HepG2 (cell line): Measurements from ENCODE around the gene SDF2. TPM values are rescaled to one million over a fixed set of nuclear protein-coding genes. Genes with fewer than 3 reads are reported as not detected.

Experiments used
- ATAC-seq: fragments of 200-7000 bp; cut with Tn5 transposase; 3 replicates; pipeline ENCODE4 v1.9.1; 2020; ENCODE audit warnings: mild to moderate bottlenecking, moderate library complexity
- BruUV-seq: library from RNA; stranded (reverse); fragments of 400-500 nt; replicated peaks from 2 replicates; lab custom pipeline; 2021; lab: Mats Ljungman, UMichigan
- CTCF ChIA-PET: fragments of 300-600 bp; formaldehyde crosslinking; extraction: SDS; loops from one replicate; lab custom pipeline; 2021; ENCODE audit warnings: low total read pairs, inconsistent platforms, low intra/inter-chr PET ratio; lab: Yijun Ruan, JAX
- POLR2A ChIA-PET: fragments of 350-600 bp; sonication (Branson Sonifier 250); formaldehyde crosslinking; loops from one replicate; lab custom pipeline; 2020; ENCODE audit warnings: antibody characterized with exemption, inconsistent platforms; lab: Yijun Ruan, JAX
- DNase-seq: peaks from one replicate; pipeline ENCODE4 v3.0.0-alpha.2; 2015; ENCODE audit warnings: low spot score
- FAIRE-seq: peaks from 3 replicates; lab custom pipeline; 2011; peaks lifted over from hg19 to GRCh38; lab: Jason Lieb, UNC
- H2AFZ ChIP-seq: one replicate; pipeline ENCODE4 v1.6.1; 2011; ENCODE audit warnings: low read length, inconsistent platforms
- H3K27ac ChIP-seq: fragments of 300-600 bp; 3 replicates; pipeline ENCODE4 v1.8.0; 2011; ENCODE audit warnings: mixed run types, mild to moderate bottlenecking, mixed read lengths, low read length, inconsistent platforms; ENCODE audit not compliant: insufficient read depth; ENCODE audit errors: extremely low read length
- H3K27me3 ChIP-seq, 2 experiments: fragments of 200-600 bp in 1 of 2; 2 replicates in 1 of 2; 3 replicates in 1 of 2; pipeline versions ENCODE4 v1.6.0 to v1.8.0; 2011; ENCODE audit warnings: low read length in 2 of 2, mild to moderate bottlenecking in 2 of 2, moderate library complexity in 2 of 2, inconsistent platforms in 1 of 2; ENCODE audit not compliant: insufficient read depth in 2 of 2, control insufficient read depth in 1 of 2
- H3K36me3 ChIP-seq, 2 experiments: fragments of 200-600 bp in 1 of 2; replicated peaks in 1 of 2; 2 replicates in 1 of 2; 3 replicates in 1 of 2; pipeline versions ENCODE4 v1.5.1 to v1.8.0; 2011; ENCODE audit warnings: low read length in 2 of 2, inconsistent platforms in 1 of 2; ENCODE audit not compliant: insufficient read depth in 2 of 2, control insufficient read depth in 1 of 2
- H3K4me1 ChIP-seq: 2 replicates; pipeline ENCODE4 v1.5.1; 2012; ENCODE audit warnings: low read length, inconsistent platforms; ENCODE audit not compliant: insufficient read depth
- H3K4me2 ChIP-seq: 2 replicates; pipeline ENCODE4 v1.6.0; 2011; ENCODE audit warnings: low read depth, low read length, inconsistent platforms
- H3K4me3 ChIP-seq, 3 experiments: fragments of 200-600 bp in 1 of 3; sonication (generic), shearing (Covaris generic) in 1 of 3; replicated peaks in 1 of 3; 2 replicates each; pipeline ENCODE4 v1.5.1; 2011 to 2016; ENCODE audit warnings: low read length in 3 of 3, inconsistent platforms in 2 of 3, low read depth in 2 of 3, mild to moderate bottlenecking in 2 of 3, control low read depth in 1 of 3, mixed read lengths in 1 of 3; ENCODE audit not compliant: insufficient read depth in 1 of 3
- H3K79me2 ChIP-seq: one replicate; pipeline ENCODE4 v1.6.1; 2011; ENCODE audit warnings: low read length, inconsistent platforms; ENCODE audit not compliant: insufficient read depth
- H3K9ac ChIP-seq: 2 replicates; pipeline ENCODE4 v1.6.0; 2011; ENCODE audit warnings: mild to moderate bottlenecking, low read depth, low read length, inconsistent platforms; ENCODE audit not compliant: insufficient read depth
- H3K9me3 ChIP-seq: 2 replicates; pipeline ENCODE4 v1.5.1; 2012; ENCODE audit warnings: mild to moderate bottlenecking, low read length
- H4K20me1 ChIP-seq: 2 replicates; pipeline ENCODE4 v1.6.0; 2011; ENCODE audit warnings: inconsistent platforms, mild to moderate bottlenecking, low read length, moderate library complexity; ENCODE audit not compliant: insufficient read depth
- CTCF ChIP-seq: sonication (generic); formaldehyde crosslinking; IDR thresholded peaks from 2 replicates; pipeline ENCODE4 v1.5.0; 2020; ENCODE audit warnings: mild to moderate bottlenecking, missing genetic modification reagents, moderate library complexity
- DNMT1 ChIP-seq: sonication (generic); formaldehyde crosslinking; IDR thresholded peaks from 2 replicates; pipeline ENCODE4 v1.5.1; 2020; ENCODE audit warnings: mild to moderate bottlenecking, missing genetic modification reagents
- EED ChIP-seq: sonication (generic); formaldehyde crosslinking; IDR thresholded peaks from 2 replicates; pipeline ENCODE4 v1.5.0; 2020; ENCODE audit warnings: mild to moderate bottlenecking, missing genetic modification reagents
- HNF4G ChIP-seq, 2 experiments: sonication (generic) in 1 of 2; formaldehyde crosslinking in 1 of 2; IDR thresholded peaks; 2 replicates each; pipeline versions ENCODE4 v1.4.0 to v1.6.1; 2011 to 2020; ENCODE audit warnings: borderline replicate concordance in 2 of 2, low read depth in 2 of 2, mild to moderate bottlenecking in 2 of 2, low read length in 1 of 2, missing genetic modification reagents in 1 of 2, moderate library complexity in 1 of 2
- MAF1 ChIP-seq: sonication (generic); formaldehyde crosslinking; IDR thresholded peaks from 2 replicates; pipeline ENCODE4 v1.5.0; 2020; ENCODE audit warnings: missing genetic modification reagents, borderline replicate concordance
- MTERF4 ChIP-seq: sonication (generic); formaldehyde crosslinking; IDR thresholded peaks from 2 replicates; pipeline ENCODE4 v1.8.0; 2023; ENCODE audit warnings: mild to moderate bottlenecking, missing genetic modification reagents
- PLSCR1 ChIP-seq: sonication (generic); formaldehyde crosslinking; IDR thresholded peaks from 2 replicates; pipeline ENCODE4 v1.5.0; 2020; ENCODE audit warnings: missing genetic modification reagents, mild to moderate bottlenecking, borderline replicate concordance
- RAD21 ChIP-seq: fragments of 450-650 bp; formaldehyde crosslinking; IDR thresholded peaks from 2 replicates; pipeline ENCODE4 v1.5.0; 2020; ENCODE audit warnings: mild to moderate bottlenecking
- RXRB ChIP-seq: IDR thresholded peaks from 2 replicates; pipeline ENCODE4 v1.6.1; 2016; ENCODE audit warnings: borderline replicate concordance, missing genetic modification reagents, missing compliant biosample characterization
- ZNF230 ChIP-seq: sonication (generic); formaldehyde crosslinking; IDR thresholded peaks from 2 replicates; pipeline ENCODE4 v1.4.0; 2020; ENCODE audit warnings: mild to moderate bottlenecking, missing genetic modification reagents
- ZNF30 ChIP-seq: sonication (generic); formaldehyde crosslinking; IDR thresholded peaks from 2 replicates; pipeline ENCODE4 v1.5.0; 2020; ENCODE audit warnings: mild to moderate bottlenecking, missing genetic modification reagents
- ZNF644 ChIP-seq: IDR thresholded peaks from 2 replicates; pipeline ENCODE4 v1.6.1; 2016; ENCODE audit warnings: low read depth
- ZNF672 ChIP-seq: sonication (generic); formaldehyde crosslinking; IDR thresholded peaks from 2 replicates; pipeline ENCODE4 v1.8.1; 2022; ENCODE audit warnings: missing genetic modification reagents
- ZNF724P ChIP-seq: sonication (generic); formaldehyde crosslinking; IDR thresholded peaks from 2 replicates; pipeline ENCODE4 v1.8.0; 2022; ENCODE audit warnings: missing genetic modification reagents, borderline replicate concordance
- ZNF788 ChIP-seq: sonication (generic); formaldehyde crosslinking; IDR thresholded peaks from 2 replicates; pipeline ENCODE4 v1.5.0; 2020; ENCODE audit warnings: mild to moderate bottlenecking, missing genetic modification reagents, borderline replicate concordance
- WGBS: methylation state at CpG from one replicate; pipeline ENCODE4 v1.1.6; 2017; ENCODE audit warnings: low lambda C conversion rate; 5-methylcytosine and 5-hydroxymethylcytosine counted together
- in situ Hi-C: cut with HindIII; loops from 2 replicates; pipeline ENCODE4 v1.10.0; 2017; ENCODE audit warnings: low pct_unique_long_range_greater_than_20kb; ENCODE audit not compliant: extremely low pct_ligation_motif_present
- intact Hi-C: fragments of 100-400 bp; cut with micrococcal nuclease; formaldehyde crosslinking; loops from one replicate; pipeline ENCODE4 v1.10.0; 2022; ENCODE audit not compliant: unreplicated experiment
- polyA plus RNA-seq, 8 experiments: library from polyadenylated mRNA; depleted of rRNA in 3 of 8; stranded (reverse) in 7 of 8; unstranded in 1 of 8; fragments of >200 nt; fragmentation: Illumina TruSeq in 4 of 8; extraction: Trizol in 4 of 8; gene quantifications; 2 replicates each; pipeline versions ENCODE4 v1.2.1 to v1.2.3, GENCODE V29; 2011 to 2016; ENCODE audit warnings: low read depth in 4 of 8, missing spikeins in 1 of 8, mixed read lengths in 1 of 8; ENCODE audit not compliant: insufficient read depth in 1 of 8
- total RNA-seq, 5 experiments: library from RNA; depleted of rRNA; stranded (reverse); fragments of >200 nt; fragmentation: Illumina TruSeq; extraction: Trizol; gene quantifications; 2 replicates each; pipeline ENCODE4 v1.2.3, GENCODE V29; 2016; ENCODE audit warnings: low read depth in 1 of 5

Gene SDF2
- total and polyA plus RNA-seq, 2 of the 13 experiments (the other 11 are each of a cell fraction or from before 2014, with no cell fraction given) = 58.2 to 58.4 TPM

- TF ChIP-seq HNF4G (IDR thresholded peaks at IDR 0.05; ENCODE audit: borderline replicate concordance, low read depth, low read length) = 0 out of 2 replicates have a peak, but pooled peaks have one; percentile 31
- TF ChIP-seq HNF4G (CRISPR knock-in tag; IDR thresholded peaks at IDR 0.05; ENCODE audit: borderline replicate concordance, low read depth) = no peak
- TF ChIP-seq CTCF = peak; percentile 57
- no peak for TF ChIP-seq ZNF30 (CRISPR knock-in tag)
- TF ChIP-seq DNMT1 (CRISPR knock-in tag) = no peak
- TF ChIP-seq ZNF724P = no peak
- no peak for TF ChIP-seq ZNF788
- peak; percentile 59 for TF ChIP-seq RAD21
- TF ChIP-seq MAF1 (CRISPR knock-in tag) = no peak
- TF ChIP-seq ZNF672 (CRISPR knock-in tag) = no peak
- TF ChIP-seq ZNF644 = no peak
- TF ChIP-seq, all 625 proteins: peak for 5
Observed at GRCh38 chr17:28675980-28676379, 14.3 kb upstream of the SDF2 start (continued).

DNA sequence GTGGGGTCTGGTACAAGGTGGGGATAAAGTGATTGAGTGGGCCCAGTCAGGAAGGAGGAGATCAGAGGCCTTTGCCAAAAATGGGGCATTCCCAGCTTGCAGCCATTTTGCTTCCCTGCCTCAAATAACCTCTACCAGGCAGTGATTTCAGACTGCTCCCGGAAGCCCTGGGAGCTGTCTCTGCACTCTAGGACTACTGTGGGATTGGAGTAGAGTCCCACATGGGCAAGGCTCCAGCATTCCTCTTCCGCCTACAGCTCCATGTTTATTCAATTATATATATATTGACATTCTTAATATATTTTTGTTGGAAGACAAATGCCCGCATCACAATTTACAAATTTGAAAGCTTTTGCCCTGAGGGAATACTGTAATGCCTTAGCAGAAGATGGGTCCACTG is 13.8 kb upstream of the SDF2 start:
- TF ChIP-seq PLSCR1 (no peak), EED (CRISPR knock-in tag) (no peak), ZNF230 (CRISPR knock-in tag) (no peak), MTERF4 (CRISPR knock-in tag) (no peak), RXRB (no peak)
- BruUV-seq = no TSS peak
- H3K79me2 ChIP-seq = peaks cover 2% of the 10 kb centered on the region
- DNase-seq = no peak
- no peak overlapping the region for H3K9ac ChIP-seq
- no peaks in the 10 kb centered on the region for H3K9me3 ChIP-seq
- no peak for ATAC-seq
- no peak overlapping the region for H2AFZ ChIP-seq
- in situ Hi-C loops = no loop called here
- H3K4me1 ChIP-seq = no peaks in the 10 kb centered on the region
- no peaks in the 10 kb centered on the region for H3K27me3 ChIP-seq
- no peak overlapping the region for H3K4me3 ChIP-seq
- POLR2A ChIA-PET = interaction anchor here (1.2 to 1.4 kb wide), 2 partner anchors 23 to 31 kb away, joined by 3 to 5 read pairs; partner anchors contain the start of gene BLTP2
- no peak overlapping the region for H3K27ac ChIP-seq
- CTCF ChIA-PET = interaction anchor here (1.8 kb wide), 1 partner anchor 29 kb away, joined by 20 read pairs; no protein-coding TSS in a partner anchor
- no peak overlapping the region for H3K4me2 ChIP-seq
- FAIRE-seq = no peak
- peaks cover 48 to 85% of the 10 kb centered on the region in 2 experiments for H3K36me3 ChIP-seq
- H4K20me1 ChIP-seq = no peaks in the 10 kb centered on the region
- 98% methylated on average over 3 of the region's 3 CpGs for WGBS
- intact Hi-C loops = no loop called here
